ENCODE results near the gene NACC1. TPM values are rescaled to one million over a fixed set of nuclear protein-coding genes. Genes with fewer than 3 reads are reported as not detected.

Gene NACC1
- polyA plus RNA-seq, 2 of the 4 experiments (the other 2 are of a cell fraction) = 26.1 to 37.9 TPM

DNA sequence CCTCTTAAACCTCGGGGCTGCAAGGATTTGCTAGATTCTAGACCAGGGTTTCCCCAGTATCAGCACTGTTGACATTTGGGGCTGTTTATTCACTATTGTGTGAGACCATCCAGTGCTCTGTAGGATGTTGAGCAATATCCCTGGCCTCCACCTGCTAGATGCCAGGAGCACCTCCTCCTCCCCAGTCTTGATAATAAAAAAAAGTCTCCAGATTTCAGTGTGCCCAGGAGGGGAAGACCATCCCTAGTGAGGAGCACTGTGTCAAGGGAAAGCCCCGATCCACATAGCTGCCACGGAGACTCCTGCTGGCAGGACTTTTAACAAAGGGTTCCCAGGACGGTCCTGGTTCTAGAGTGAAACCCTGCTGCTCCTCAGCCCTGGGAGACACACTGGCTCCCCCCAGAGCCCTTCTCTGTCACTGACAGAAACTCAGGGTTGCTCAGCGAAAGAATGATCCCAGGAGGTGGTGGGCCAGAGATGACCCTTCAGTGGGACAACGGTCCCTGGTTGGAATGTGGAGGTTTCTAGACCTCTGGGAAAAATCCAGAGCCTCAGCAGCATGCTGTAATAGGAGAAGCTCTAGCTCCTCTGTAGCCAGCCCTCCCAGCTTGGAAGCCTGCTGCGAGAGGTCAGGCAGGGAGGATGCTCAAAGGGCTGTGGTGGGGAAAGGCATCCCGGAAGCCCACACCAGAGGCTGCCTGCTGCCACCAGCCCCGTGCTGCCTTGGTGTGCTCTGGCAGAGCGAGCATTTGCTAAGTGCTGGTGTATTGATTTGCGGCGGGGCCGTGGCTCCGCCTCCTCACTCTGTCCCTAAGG is 35.7 kb upstream of the NACC1 start:
- H3K4me1 ChIP-seq = peaks cover 17% of the 10 kb centered on the region
- H3K4me3 ChIP-seq = no peak overlapping the region
- no peak overlapping the region for H3K27ac ChIP-seq
- ATAC-seq (peak; percentile 79 to 91), FAIRE-seq (no peak), DNase-seq (ENCODE audit: low read depth in 1 of 2, low spot score in 1 of 2) (peak; percentile 58 to 61)
- no peak for TF ChIP-seq JUN (IDR thresholded peaks at IDR 0.05)
- TF ChIP-seq SMC3 (IDR thresholded peaks at IDR 0.05) = 0 out of 3 replicates have a peak, but pooled peaks have one; percentile 25
- TF ChIP-seq RAD21 (conservative IDR thresholded peaks at IDR 0.05 in 1 of 2, IDR thresholded peaks at IDR 0.05 in 1 of 2) = peak; percentile 32 to 51; a peak in 3 of 5 replicates
- TF ChIP-seq, protein P1, sequence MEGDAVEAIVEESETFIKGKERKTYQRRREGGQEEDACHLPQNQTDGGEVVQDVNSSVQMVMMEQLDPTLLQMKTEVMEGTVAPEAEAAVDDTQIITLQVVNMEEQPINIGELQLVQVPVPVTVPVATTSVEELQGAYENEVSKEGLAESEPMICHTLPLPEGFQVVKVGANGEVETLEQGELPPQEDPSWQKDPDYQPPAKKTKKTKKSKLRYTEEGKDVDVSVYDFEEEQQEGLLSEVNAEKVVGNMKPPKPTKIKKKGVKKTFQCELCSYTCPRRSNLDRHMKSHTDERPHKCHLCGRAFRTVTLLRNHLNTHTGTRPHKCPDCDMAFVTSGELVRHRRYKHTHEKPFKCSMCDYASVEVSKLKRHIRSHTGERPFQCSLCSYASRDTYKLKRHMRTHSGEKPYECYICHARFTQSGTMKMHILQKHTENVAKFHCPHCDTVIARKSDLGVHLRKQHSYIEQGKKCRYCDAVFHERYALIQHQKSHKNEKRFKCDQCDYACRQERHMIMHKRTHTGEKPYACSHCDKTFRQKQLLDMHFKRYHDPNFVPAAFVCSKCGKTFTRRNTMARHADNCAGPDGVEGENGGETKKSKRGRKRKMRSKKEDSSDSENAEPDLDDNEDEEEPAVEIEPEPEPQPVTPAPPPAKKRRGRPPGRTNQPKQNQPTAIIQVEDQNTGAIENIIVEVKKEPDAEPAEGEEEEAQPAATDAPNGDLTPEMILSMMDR (IDR thresholded peaks at IDR 0.05) = peak; percentile 22; the same call in 1 of the 3 replicates
- TF ChIP-seq EHF (CRISPR knock-in tag; IDR thresholded peaks at IDR 0.05) = no peak
- CTCF ChIA-PET = interaction anchor here (1.1 to 6.9 kb wide), 9 partner anchors 9 to 117 kb away, joined by 3 to 55 read pairs (median 5); no protein-coding TSS in a partner anchor
- POLR2A ChIA-PET = no interaction called here
- H3K4me2 ChIP-seq = 0 out of 3 replicates have a peak overlapping the region, but pooled peaks have one; percentile 21
- H3K9me3 ChIP-seq = no peaks in the 10 kb centered on the region
- WGBS (ENCODE audit: missing lambda C conversion rate) = 56% methylated on average over 14 of the region's 14 CpGs

DNA sequence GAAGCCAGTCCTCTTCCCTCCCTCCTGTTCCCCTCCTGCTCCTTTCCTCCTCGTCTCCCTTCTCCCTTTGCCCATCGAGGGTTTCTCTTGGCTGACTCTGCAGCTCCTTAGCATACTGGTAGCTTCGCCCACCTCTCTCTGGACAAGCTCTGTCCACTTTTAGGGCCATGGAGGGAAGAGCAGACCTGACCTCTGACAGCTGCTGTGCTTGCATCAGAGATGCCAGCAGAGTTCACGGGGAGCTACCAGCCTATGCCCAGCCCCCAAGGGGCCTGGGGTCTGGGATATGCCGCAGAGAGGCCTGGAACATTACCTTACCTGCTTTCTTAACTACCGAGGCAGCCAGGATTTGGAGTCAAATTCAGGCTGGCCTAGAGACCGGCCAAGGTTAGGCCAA is 35.1 kb upstream of the NACC1 start:
- peaks cover 17% of the 10 kb centered on the region for H3K4me1 ChIP-seq
- 67% methylated on average over 7 of the region's 7 CpGs for WGBS (ENCODE audit: missing lambda C conversion rate)
- ChIA-PET CTCF (interaction anchor here (1.1 to 6.9 kb wide), 10 partner anchors 8 to 118 kb away, joined by 3 to 55 read pairs (median 4); no protein-coding TSS in a partner anchor), POLR2A (no interaction called here)
- H3K4me2 ChIP-seq = no peak overlapping the region
- no peak for FAIRE-seq
- DNase-seq (ENCODE audit: low read depth in 1 of 2, low spot score in 1 of 2) = no peak
- no peaks in the 10 kb centered on the region for H3K9me3 ChIP-seq
- TF ChIP-seq ZNF302 (CRISPR knock-in tag; IDR thresholded peaks at IDR 0.05) = no peak
- TF ChIP-seq JUNB (IDR thresholded peaks at IDR 0.05) = no peak
- TF ChIP-seq BCL3 (IDR thresholded peaks at IDR 0.05) = no peak
- TF ChIP-seq TFCP2L1 (CRISPR knock-in tag; IDR thresholded peaks at IDR 0.05) = no peak
- TF ChIP-seq POLR2AphosphoS2 (conservative IDR thresholded peaks at IDR 0.05; ENCODE audit: low read length) = no peak
- TF ChIP-seq PHF8 (IDR thresholded peaks at IDR 0.05; ENCODE audit: borderline replicate concordance, low read depth) = no peak
- TF ChIP-seq FOSB (CRISPR knock-in tag; IDR thresholded peaks at IDR 0.05) = no peak
- no peak for TF ChIP-seq HOXB5 (CRISPR knock-in tag; IDR thresholded peaks at IDR 0.05)
- no peak for TF ChIP-seq USF2 (IDR thresholded peaks at IDR 0.05)
- no peak for TF ChIP-seq ZSCAN20 (CRISPR knock-in tag; IDR thresholded peaks at IDR 0.05)
- TF ChIP-seq KDM5A (IDR thresholded peaks at IDR 0.05) = no peak
- no peak for TF ChIP-seq JUN (IDR thresholded peaks at IDR 0.05)
- TF ChIP-seq, protein P2, sequence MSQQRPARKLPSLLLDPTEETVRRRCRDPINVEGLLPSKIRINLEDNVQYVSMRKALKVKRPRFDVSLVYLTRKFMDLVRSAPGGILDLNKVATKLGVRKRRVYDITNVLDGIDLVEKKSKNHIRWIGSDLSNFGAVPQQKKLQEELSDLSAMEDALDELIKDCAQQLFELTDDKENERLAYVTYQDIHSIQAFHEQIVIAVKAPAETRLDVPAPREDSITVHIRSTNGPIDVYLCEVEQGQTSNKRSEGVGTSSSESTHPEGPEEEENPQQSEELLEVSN (IDR thresholded peaks at IDR 0.05; ENCODE audit: borderline replicate concordance, low read depth) = no peak
- TF ChIP-seq, protein P3, sequence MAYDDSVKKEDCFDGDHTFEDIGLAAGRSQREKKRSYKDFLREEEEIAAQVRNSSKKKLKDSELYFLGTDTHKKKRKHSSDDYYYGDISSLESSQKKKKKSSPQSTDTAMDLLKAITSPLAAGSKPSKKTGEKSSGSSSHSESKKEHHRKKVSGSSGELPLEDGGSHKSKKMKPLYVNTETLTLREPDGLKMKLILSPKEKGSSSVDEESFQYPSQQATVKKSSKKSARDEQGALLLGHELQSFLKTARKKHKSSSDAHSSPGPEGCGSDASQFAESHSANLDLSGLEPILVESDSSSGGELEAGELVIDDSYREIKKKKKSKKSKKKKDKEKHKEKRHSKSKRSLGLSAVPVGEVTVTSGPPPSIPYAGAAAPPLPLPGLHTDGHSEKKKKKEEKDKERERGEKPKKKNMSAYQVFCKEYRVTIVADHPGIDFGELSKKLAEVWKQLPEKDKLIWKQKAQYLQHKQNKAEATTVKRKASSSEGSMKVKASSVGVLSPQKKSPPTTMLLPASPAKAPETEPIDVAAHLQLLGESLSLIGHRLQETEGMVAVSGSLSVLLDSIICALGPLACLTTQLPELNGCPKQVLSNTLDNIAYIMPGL (CRISPR knock-in tag; IDR thresholded peaks at IDR 0.05; ENCODE audit: borderline replicate concordance) = no peak
- no peak for TF ChIP-seq CHD4 (IDR thresholded peaks at IDR 0.05; ENCODE audit: borderline replicate concordance)
- TF ChIP-seq RARB (CRISPR knock-in tag; IDR thresholded peaks at IDR 0.05) = no peak
- no peak for TF ChIP-seq FOSL2 (IDR thresholded peaks at IDR 0.05)
- no peak for TF ChIP-seq FOSL2 (CRISPR knock-in tag; IDR thresholded peaks at IDR 0.05)
- no peak for TF ChIP-seq HES2 (IDR thresholded peaks at IDR 0.05)
- no peak for TF ChIP-seq SMC3 (IDR thresholded peaks at IDR 0.05)
- no peak overlapping the region for H3K27ac ChIP-seq
- H3K4me3 ChIP-seq = no peak overlapping the region
- ATAC-seq = no peak
